Activated T-helper 17 cell treated with anti-CD3 and anti-CD28 coated beads, Interleukin-2, amount 50 U/mL, for 72 hours (primary cell): ENCODE results near the gene RNF224. TPM values are rescaled to one million over a fixed set of nuclear protein-coding genes. Genes with fewer than 3 reads are reported as not detected.
A peak's percentile ranks its signal among the peaks of the same experiment; 100 is the strongest.
"Not testable (repeated sequence)": the region's sequence is repeated elsewhere in the genome, so short reads cannot be mapped to it uniquely, and the experiment has no call there.

Experiments
- ATAC-seq: fragments of 150-1000 bp; cut with Tn5 transposase; replicated peaks from 2 replicates; pipeline ENCODE4 v1.10.0; 2021; ENCODE audit warnings: mild to moderate bottlenecking, moderate library complexity
- H3K27ac Mint-ChIP-seq: one replicate; pipeline ENCODE4 v1.8.0; 2022; ENCODE audit warnings: mixed read lengths
- H3K27me3 Mint-ChIP-seq: one replicate; pipeline ENCODE4 v1.8.0; 2022; ENCODE audit warnings: mixed read lengths
- H3K36me3 Mint-ChIP-seq: one replicate; pipeline ENCODE4 v1.8.0; 2022; ENCODE audit warnings: low read depth, mild to moderate bottlenecking, mixed read lengths
- H3K4me1 Mint-ChIP-seq: one replicate; pipeline ENCODE4 v1.8.0; 2022; ENCODE audit warnings: mixed read lengths
- H3K4me3 Mint-ChIP-seq: one replicate; pipeline ENCODE4 v1.8.0; 2022; ENCODE audit warnings: mild to moderate bottlenecking, mixed read lengths
- H3K9me3 Mint-ChIP-seq: one replicate; pipeline ENCODE4 v1.8.0; 2022; ENCODE audit warnings: mixed read lengths
- total RNA-seq, 2 donors: library from RNA; stranded (reverse); gene quantifications; one replicate each; pipeline ENCODE4 v1.2.3, GENCODE V29; 2022

RNF224 gene
- total RNA-seq, 2 donors from 2014 or later, result 0.17 TPM; not detected in 1

DNA sequence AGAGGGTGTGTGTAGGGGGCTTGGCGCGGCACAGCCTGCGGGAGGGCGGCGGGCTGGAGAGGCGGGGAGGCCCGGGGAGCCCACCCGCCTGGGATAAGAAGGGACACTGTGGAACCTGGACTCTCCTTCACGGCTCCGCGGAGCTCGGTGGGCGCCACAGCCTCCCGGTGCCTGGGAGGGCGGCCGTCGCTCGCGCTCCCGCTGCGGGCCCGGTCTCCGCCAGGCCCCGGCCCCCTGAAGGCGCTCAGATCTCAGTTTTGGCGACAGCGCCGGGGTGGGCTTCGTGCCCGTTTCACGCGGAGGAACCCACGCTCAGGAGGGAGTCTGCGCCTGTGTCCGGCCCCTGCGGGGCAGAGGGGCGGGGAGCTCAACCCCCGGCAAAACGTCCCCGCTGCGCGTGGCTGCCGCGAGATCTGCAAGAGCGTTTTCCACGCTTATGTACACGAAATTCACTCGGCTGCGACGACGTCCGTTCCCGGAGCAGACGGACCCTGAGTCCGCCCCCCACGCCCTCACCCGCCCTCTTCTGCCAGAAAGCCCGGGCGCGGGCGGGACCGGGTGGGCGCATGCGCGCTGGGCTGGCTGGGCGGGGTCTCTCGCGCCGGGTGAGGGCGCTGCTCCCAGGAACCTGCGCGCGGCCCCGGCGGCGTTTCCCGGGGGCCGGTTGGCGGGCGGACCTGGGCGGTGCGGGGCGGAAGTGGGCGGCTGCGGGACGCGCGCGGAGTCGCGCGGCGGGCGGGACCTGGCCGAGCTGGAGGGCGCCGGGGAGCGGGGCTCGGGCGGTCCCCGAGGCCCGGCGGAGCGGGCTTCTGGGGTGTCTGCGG lies 27.5 kb downstream of the RNF224 start, which contains the start of gene NELFB:
TSS of gene NELFB (plus strand) at position 704 of the 824 bp plus-strand sequence.
- H3K36me3 Mint-ChIP-seq, result peaks cover 40% of the 10 kb centered on the region
- no peaks in the 10 kb centered on the region for H3K27me3 Mint-ChIP-seq
- peak within 1 kb of the TSS; percentile 85 for H3K4me3 Mint-ChIP-seq
- ATAC-seq, result peak; percentile 89
- H3K4me1 Mint-ChIP-seq, result peaks cover 4% of the 10 kb centered on the region
- H3K27ac Mint-ChIP-seq, result peak within 1 kb of the TSS; percentile 76
- H3K9me3 Mint-ChIP-seq, result no peaks in the 10 kb centered on the region

DNA sequence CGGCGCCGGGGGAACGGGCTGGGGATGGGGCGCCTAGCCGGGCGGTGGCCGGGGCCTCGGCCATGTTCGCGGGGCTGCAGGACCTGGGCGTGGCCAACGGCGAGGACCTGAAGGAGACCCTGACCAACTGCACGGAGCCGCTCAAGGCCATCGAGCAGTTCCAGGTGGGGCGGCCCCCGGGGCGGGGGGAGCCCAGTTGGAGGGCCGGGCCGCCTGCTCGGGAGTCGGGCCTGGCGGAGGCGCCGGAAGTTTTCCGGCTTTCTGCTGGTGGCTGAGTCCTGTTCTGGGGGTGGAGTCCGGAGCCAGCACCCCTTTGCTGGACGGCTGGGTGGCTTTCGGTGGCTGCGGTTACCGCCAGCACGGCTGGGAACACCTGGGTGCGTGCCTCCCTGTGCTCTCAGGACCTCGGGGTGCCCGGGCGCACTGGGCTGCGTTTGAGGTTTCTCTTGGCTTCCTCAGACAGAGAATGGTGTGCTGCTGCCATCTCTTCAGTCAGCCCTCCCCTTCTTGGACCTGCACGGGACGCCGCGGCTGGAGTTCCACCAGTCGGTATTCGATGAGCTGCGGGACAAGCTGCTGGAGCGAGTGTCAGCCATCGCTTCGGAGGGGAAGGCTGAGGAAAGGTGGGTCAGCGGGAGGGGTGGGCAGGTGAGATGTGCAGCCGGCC lies 28.3 kb downstream of the RNF224 start:
- Mint-ChIP-seq H3K36me3 (peaks cover 40% of the 10 kb centered on the region), H3K4me3 (peak overlapping the region; percentile 85), H3K27ac (no peak overlapping the region), H3K9me3 (no peaks in the 10 kb centered on the region), H3K27me3 (no peaks in the 10 kb centered on the region), H3K4me1 (peaks cover 4% of the 10 kb centered on the region)
- no peak for ATAC-seq

- ATAC-seq, result no peak
- H3K36me3 Mint-ChIP-seq, result peaks cover 40% of the 10 kb centered on the region
- peak overlapping the region; percentile 85 for H3K4me3 Mint-ChIP-seq
- H3K27me3 Mint-ChIP-seq, result no peaks in the 10 kb centered on the region
- H3K4me1 Mint-ChIP-seq, result peaks cover 4% of the 10 kb centered on the region
- no peaks in the 10 kb centered on the region for H3K9me3 Mint-ChIP-seq
- no peak overlapping the region for H3K27ac Mint-ChIP-seq
Measured at GRCh38 chr9:137256362-137256761, 29.1 kb downstream of the RNF224 start.

GRCh38 chr9:137256856-137257255 lies 29.6 kb downstream of the RNF224 start:
- Mint-ChIP-seq H3K27ac (no peak overlapping the region), H3K4me1 (peaks cover 4% of the 10 kb centered on the region), H3K27me3 (no peaks in the 10 kb centered on the region), H3K4me3 (peak overlapping the region; percentile 85), H3K9me3 (no peaks in the 10 kb centered on the region), H3K36me3 (peaks cover 45% of the 10 kb centered on the region)
- no peak for ATAC-seq

DNA sequence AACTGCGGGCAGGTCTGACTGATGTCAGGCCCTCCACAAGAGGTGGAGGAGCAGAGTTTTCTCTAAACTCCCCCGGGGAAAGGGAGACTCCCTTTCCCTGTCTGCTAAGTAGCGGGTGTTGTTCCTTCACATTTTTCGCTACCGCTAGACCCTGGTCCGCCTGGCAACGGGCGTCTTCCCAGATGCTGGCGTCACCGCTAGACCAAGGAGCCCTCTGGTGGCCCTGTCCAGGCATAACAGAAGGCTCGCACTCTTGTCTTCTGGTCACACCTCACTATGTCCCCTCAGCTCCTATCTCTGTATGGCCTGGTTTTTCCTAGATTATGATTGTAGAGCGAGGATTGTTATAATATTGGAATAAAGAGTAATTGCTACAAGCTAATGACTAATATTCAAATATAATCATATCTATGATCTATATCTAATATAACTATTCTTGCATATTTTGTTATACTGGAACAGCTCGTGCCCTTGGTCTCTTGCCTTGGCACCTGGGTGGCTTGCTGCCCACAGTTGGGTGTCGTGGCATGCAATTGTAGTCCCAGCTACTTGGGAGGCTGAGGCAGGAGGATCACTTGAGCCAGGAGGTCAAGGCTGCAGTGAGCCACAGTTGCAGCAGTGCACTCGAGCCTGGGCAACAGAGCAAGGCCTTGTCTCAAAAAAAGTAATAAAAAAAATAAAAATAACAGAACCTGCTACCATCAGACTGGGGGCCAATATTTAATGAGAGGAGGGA lies 35.0 kb downstream of the RNF224 start:
- not testable (repeated sequence) for H3K27ac Mint-ChIP-seq, H3K4me3 Mint-ChIP-seq, ATAC-seq, H3K4me1 Mint-ChIP-seq, H3K27me3 Mint-ChIP-seq, H3K9me3 Mint-ChIP-seq
- peaks cover 58% of the 10 kb centered on the region for H3K36me3 Mint-ChIP-seq

DNA sequence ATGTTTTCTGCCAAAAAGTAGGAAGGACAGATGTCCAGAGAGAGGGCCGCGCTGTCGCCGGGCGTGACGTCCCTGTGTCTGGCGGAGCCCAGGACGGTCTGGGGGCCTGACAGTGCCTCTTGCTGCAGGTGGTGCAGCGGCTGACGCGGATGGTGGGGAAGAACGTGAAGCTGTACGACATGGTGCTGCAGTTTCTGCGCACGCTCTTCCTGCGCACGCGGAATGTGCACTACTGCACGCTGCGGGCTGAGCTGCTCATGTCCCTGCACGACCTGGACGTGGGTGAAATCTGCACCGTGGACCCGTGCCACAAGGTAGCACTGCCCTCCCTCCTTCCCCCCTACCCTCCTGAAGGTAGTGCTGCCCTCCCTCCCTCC lies 35.6 kb downstream of the RNF224 start:
- Mint-ChIP-seq H3K4me1 (no peaks in the 10 kb centered on the region), H3K9me3 (no peaks in the 10 kb centered on the region), H3K36me3 (peaks cover 58% of the 10 kb centered on the region), H3K4me3 (no peak overlapping the region), H3K27ac (no peak overlapping the region), H3K27me3 (no peaks in the 10 kb centered on the region)
- ATAC-seq, result no peak

DNA sequence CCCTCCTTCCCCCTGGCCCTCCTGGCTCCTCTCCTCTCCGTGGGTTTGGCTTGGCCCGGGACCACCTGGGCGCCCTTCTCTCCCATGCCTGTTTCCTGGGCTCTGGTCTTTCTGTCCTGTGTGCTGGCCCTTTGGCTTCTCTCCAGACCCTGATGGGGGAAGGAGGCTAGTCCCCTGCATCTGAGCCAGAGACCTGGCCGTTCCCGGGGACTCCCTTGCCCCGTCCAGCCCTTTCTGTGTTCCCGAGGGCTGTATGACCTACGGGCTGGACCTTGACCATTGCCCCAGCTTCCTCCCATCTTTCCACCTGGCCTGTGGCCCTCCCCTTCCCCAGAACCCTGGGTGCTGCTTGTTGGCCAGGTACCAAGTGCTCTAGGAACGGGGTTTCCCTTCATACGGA lies 36.2 kb downstream of the RNF224 start:
- Mint-ChIP-seq H3K36me3 (peaks cover 58% of the 10 kb centered on the region), H3K27ac (no peak overlapping the region), H3K4me3 (no peak overlapping the region), H3K9me3 (no peaks in the 10 kb centered on the region), H3K4me1 (peaks cover 1% of the 10 kb centered on the region), H3K27me3 (no peaks in the 10 kb centered on the region)
- no peak for ATAC-seq

GRCh38 chr9:137264067-137264466 lies 36.8 kb downstream of the RNF224 start:
- Mint-ChIP-seq H3K4me1 (peaks cover 5% of the 10 kb centered on the region), H3K27ac (no peak overlapping the region), H3K36me3 (peaks cover 58% of the 10 kb centered on the region), H3K27me3 (no peaks in the 10 kb centered on the region), H3K4me3 (no peak overlapping the region), H3K9me3 (no peaks in the 10 kb centered on the region)
- no peak for ATAC-seq

DNA sequence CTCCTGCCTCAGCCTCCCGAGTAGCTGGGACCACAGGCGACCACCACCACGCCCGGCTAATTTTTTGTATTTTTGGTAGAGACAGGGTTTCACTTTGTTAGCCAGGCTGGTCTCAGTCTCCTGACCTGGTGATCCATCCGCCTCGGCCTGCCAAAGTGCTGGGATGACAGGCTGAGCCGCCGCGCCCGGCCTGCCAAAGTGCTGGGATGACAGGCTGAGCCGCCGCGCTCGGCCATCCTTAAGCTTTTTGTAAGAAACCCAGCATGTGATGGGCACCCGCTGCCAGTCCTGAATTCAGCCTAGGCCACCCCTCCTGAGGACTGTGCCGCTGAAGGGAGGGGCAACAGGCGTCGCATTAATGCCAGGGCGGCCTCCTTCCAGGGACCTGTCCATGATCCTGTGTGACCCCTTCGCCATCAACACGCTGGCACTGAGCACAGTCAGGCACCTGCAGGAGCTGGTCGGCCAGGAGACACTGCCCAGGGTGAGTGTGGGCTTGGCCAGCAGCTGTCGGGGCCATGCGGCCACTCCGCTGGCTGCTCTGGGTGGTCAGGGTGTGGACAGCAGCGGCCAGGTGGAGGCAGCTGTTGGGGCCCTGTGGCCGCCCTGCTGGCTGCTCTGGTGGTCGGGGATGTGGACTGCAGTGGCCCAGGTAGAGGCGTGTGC lies 38.3 kb downstream of the RNF224 start:
- no peak overlapping the region for H3K4me3 Mint-ChIP-seq
- H3K9me3 Mint-ChIP-seq, result no peaks in the 10 kb centered on the region
- H3K27ac Mint-ChIP-seq, result no peak overlapping the region
- H3K4me1 Mint-ChIP-seq, result peaks cover 5% of the 10 kb centered on the region
- H3K36me3 Mint-ChIP-seq, result peaks cover 65% of the 10 kb centered on the region
- no peaks in the 10 kb centered on the region for H3K27me3 Mint-ChIP-seq
- ATAC-seq, result no peak

- Mint-ChIP-seq H3K27ac (no peak overlapping the region), H3K4me3 (no peak overlapping the region), H3K4me1 (peaks cover 5% of the 10 kb centered on the region), H3K27me3 (no peaks in the 10 kb centered on the region), H3K36me3 (peaks cover 68% of the 10 kb centered on the region), H3K9me3 (no peaks in the 10 kb centered on the region)
- no peak for ATAC-seq
Measured at GRCh38 chr9:137266162-137266527, 38.8 kb downstream of the RNF224 start.

DNA sequence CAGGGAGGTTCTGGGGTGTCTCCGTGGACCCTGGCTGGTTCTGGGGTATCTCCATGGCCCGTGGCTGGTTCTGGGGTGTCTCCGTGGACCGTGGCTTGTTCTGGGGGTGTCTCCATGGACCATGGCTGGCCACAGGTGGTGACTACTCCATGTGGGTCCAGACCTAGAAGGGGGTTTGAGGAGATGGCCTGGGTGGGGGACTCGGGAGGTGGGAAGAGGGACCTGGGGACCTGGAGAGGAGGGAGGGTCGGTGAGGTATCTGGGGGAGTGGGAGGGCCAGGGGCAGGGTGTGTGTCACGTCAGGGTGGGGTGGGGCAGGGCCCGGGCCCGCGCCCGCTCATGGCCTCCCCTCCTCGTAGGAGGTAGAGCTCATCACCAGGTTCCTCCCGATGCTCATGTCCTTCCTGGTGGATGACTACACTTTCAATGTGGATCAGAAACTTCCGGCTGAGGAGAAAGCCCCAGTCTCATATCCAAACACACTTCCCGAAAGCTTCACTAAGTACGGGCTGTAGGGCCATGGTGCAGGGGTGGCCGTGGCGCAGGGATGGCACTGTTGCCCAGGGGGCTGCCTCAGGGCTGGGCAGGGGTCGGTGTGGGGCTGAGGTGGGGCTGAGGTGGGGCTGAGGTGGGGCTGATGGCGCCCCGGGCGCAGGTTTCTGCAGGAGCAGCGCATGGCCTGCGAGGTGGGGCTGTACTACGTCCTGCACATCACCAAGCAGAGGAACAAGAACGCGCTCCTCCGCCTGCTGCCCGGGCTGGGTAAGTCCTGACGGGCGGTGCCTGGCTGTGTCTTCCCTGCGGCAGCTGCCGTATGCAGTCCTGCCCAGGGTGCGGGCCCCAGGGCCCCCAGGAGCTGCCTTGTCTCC lies 39.5 kb downstream of the RNF224 start:
- peaks cover 5% of the 10 kb centered on the region for H3K4me1 Mint-ChIP-seq
- H3K27ac Mint-ChIP-seq, result no peak overlapping the region
- ATAC-seq, result no peak
- peaks cover 68% of the 10 kb centered on the region for H3K36me3 Mint-ChIP-seq
- H3K27me3 Mint-ChIP-seq, result no peaks in the 10 kb centered on the region
- H3K9me3 Mint-ChIP-seq, result no peaks in the 10 kb centered on the region
- H3K4me3 Mint-ChIP-seq, result no peak overlapping the region

DNA sequence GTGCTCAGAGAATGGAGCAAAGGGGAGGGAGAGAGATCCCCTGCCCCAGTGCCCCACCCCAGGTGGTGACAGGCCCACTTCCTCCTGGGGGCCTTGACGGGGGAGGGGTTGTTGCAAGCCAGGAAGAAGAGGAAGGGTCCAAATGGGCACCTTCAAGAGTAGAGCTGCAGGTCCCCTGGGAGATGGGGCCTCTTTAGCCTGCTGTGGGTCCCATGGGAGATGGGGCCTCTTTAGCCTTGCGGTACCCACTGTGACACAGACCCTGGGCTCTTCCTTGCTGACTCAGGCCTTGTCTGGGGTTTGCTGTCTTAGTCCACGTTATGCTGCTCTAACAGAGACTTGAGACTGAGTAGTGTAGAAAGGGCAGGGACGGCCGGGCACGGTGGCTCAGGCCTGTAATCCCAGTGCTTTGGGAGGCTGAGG lies 40.6 kb downstream of the RNF224 start:
- Mint-ChIP-seq H3K9me3 (no peaks in the 10 kb centered on the region), H3K36me3 (peaks cover 64% of the 10 kb centered on the region), H3K4me1 (peaks cover 5% of the 10 kb centered on the region), H3K4me3 (no peak overlapping the region), H3K27me3 (no peaks in the 10 kb centered on the region), H3K27ac (no peak overlapping the region)
- no peak for ATAC-seq

DNA sequence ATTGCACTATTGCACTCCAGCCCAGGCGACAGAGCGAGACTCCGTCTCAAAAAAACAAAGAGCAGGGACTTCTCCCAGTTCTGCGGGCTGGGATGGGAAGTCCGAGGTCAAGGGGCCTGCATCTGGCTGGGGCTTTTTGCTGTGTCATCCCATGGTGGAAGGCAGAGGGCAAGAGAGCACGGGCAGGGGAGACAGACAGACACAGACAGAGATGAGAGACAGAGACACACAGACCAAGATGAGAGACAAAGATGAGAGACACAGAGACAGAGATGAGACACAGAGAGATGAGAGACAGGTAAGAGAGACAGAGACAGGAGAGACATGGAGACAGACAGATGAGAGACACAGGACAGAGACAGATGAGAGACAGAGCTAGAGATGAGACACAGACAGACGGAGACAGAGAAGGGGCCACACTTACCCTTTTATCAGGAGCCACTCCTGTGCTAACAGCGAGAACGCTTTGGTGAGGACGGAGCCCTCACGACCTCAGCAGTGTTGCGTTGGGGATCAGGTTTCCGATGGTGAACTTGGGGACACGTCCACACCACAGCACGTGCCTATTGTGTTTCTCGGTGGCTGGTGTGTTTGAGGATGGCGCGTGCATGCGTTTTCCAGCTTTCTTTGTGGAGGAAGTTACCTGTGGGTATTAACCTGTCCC lies 41.4 kb downstream of the RNF224 start:
- no peak for ATAC-seq
- Mint-ChIP-seq H3K36me3 (peaks cover 68% of the 10 kb centered on the region), H3K4me3 (no peak overlapping the region), H3K27me3 (no peaks in the 10 kb centered on the region), H3K27ac (no peak overlapping the region), H3K9me3 (no peaks in the 10 kb centered on the region), H3K4me1 (peaks cover 5% of the 10 kb centered on the region)
